ENCODE results near the gene ZFYVE27. TPM values are rescaled to one million over a fixed set of nuclear protein-coding genes. Genes with fewer than 3 reads are reported as not detected.

ZFYVE27 gene
- total RNA-seq, 2 experiments from 2014 or later = 29.3 to 32.4 TPM

DNA sequence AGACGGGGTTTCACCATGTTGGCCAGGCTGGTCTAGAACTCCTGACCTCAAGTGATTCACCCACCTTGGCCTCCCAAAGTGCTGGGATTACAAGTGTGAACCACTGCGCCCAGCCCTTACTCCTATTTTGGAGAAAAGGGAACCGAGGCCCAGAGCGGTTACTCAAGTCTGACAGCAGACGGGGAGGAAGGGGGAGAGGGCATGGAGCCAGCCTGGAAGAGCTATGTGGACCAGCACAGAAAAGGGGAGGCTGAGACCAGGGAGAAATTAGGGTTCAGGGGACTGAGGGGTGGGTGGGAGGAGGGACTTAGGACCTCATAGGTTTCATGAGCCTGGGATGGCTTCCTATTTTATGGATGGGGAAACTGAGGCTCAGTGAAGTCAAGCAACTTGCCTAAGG lies 33.3 kb downstream of the ZFYVE27 start:
- Mint-ChIP-seq H3K9me3 (no peaks in the 10 kb centered on the region), H3K27me3 (peaks cover 40% of the 10 kb centered on the region), H3K4me3 (no peak overlapping the region)

DNA sequence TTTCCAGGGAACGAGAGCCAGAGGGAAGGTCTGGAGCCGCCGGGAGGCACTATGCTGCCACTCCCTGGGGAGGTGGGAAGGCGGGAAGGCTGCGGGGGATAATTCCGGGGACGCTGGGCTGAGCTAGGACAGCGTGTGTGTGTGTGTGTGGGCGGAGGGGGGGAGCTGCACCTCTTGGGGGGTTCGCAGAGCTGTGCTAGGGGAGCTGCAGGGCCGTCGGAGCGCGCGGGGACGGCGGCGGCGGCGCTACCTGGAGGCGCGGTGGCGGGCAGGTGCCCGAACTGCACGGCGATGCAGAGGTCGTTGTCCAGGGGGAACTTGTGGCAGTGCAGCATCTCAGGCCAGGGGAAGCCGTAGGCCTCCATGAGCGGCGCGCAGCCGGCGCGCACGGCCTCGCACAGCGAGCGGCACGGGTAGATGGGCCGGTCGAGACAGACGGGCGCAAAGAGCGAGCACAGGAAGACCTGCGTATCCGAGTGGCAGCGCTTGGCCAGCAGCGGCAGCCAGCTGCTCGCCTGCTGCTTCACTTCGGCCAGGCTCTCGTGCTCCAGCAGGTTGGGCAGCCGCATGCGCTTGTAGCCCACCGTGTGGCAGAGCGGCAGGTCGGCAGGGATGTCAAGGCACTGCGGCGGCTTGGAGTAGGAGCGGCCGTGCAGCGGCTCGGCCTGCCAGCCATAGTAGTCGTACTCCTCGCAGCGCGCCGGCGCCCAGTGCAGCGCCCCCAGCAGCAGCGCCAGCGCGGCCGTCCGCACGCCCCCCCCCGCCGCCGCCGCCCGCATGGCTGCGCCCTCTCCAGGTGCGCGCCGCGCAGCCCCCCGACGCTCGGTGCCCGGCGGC lies 34.3 kb downstream of the ZFYVE27 start:
- H3K4me3 Mint-ChIP-seq = no peak overlapping the region
- H3K9me3 Mint-ChIP-seq = no peaks in the 10 kb centered on the region
- H3K27ac Mint-ChIP-seq = no peak overlapping the region
- CTCF ChIA-PET = interaction anchor here (1.4 kb wide), 1 partner anchor 62 kb away, joined by 3 read pairs; no protein-coding TSS in a partner anchor
- peaks cover 40% of the 10 kb centered on the region for H3K27me3 Mint-ChIP-seq
- POLR2A ChIA-PET = no interaction called here
- no peaks in the 10 kb centered on the region for H3K36me3 Mint-ChIP-seq (ENCODE audit: low read depth)
- peaks cover 5% of the 10 kb centered on the region for H3K4me1 Mint-ChIP-seq
- DNase-seq = no peak

More for the DNA sequence above, 33.3 kb downstream of the ZFYVE27 start:
- peaks cover 5% of the 10 kb centered on the region for H3K4me1 Mint-ChIP-seq
- DNase-seq = no peak
- ChIA-PET POLR2A (no interaction called here), CTCF (no interaction called here)
- no peaks in the 10 kb centered on the region for H3K36me3 Mint-ChIP-seq (ENCODE audit: low read depth)
- no peak overlapping the region for H3K27ac Mint-ChIP-seq

DNA sequence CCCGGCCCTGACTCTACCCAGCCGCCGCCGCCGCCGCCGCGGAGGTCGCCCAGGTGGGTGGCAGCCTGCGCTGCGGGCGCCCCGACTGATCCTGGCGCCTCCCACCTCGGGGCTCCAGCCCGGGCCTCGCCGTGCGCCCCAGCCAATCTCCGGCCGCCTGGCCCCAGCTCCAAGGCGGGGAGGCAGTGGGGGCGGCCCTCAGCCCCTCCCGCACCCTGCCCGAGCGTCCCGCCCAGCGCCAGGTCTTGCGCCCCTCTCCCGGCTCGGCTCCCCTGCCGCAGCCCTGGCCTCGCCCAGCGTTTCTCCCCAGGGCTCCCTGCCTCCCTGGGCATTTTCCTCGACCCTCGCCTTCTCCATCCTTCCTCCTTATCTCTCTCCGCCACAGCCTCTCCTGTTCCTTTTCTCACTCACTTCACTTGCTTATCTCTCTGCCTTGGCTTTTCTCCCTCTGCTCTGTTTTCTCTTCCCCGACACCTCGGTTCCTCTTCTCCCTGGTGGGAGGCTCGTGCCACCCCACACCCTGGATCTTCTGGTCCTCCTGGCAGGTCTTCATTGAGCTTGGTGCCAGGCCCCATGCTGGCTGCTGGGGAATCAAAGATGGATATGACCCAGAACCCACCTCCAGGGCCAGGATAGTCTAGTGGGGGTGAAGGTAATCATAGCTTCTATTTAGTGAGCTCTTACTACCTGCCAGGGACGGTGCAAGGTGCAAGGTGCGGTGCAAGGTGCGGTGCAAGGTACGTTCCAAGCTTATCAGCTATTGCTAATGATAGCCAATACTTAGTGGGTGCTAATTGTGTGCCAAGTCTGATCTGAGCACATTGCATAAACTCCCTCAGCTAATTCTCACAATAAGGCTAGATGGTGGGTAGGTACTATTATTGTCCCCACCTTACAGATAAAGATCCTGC lies 35.2 kb downstream of the ZFYVE27 start, which contains the start of gene SFRP5:
TSS of gene SFRP5 (minus strand) at position 87 of the 911 bp plus-strand sequence. CDS start 166 bp downstream, outside the sequence.
- H3K27me3 Mint-ChIP-seq = peaks cover 40% of the 10 kb centered on the region
- no peaks in the 10 kb centered on the region for H3K36me3 Mint-ChIP-seq (ENCODE audit: low read depth)
- H3K4me1 Mint-ChIP-seq = peaks cover 5% of the 10 kb centered on the region
- no peak for DNase-seq
- CTCF ChIA-PET = interaction anchor here (1.4 kb wide), 1 partner anchor 63 kb away, joined by 3 read pairs; no protein-coding TSS in a partner anchor
- no peak within 1 kb of the TSS for H3K27ac Mint-ChIP-seq
- H3K9me3 Mint-ChIP-seq = no peaks in the 10 kb centered on the region
- H3K4me3 Mint-ChIP-seq = no peak within 1 kb of the TSS
- POLR2A ChIA-PET = interaction anchor here (0.9 kb wide), 1 partner anchor 9 kb away, joined by 3 read pairs; no protein-coding TSS in a partner anchor

DNA sequence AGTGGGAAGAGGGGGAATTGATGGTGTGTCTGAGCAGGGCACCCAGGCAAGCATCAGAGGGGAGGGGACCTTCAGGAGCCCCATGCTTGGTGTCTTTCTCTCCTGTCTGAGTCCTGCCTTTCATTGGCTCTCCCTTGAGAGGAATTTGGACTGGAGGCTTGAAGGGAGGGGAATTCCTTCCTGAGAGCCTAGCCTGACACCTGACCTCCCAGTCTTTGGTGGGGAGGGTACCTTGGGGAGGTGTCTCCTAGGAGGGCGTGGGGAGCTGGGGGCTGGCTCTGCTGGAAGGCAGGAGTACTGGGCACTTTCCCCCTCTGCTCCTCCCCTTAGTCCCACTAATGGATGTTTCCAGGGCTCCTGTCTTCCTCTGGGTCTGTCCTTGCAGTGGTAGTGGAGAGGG lies 36.2 kb downstream of the ZFYVE27 start:
- Mint-ChIP-seq H3K4me3 (no peak overlapping the region), H3K9me3 (no peaks in the 10 kb centered on the region), H3K36me3 (ENCODE audit: low read depth) (no peaks in the 10 kb centered on the region), H3K27ac (no peak overlapping the region), H3K27me3 (peaks cover 40% of the 10 kb centered on the region), H3K4me1 (peaks cover 5% of the 10 kb centered on the region)
- ChIA-PET CTCF (interaction anchor here (0.5 kb wide), 1 partner anchor 539 kb away, joined by 3 read pairs; no protein-coding TSS in a partner anchor), POLR2A (no interaction called here)
- no peak for DNase-seq

DNA sequence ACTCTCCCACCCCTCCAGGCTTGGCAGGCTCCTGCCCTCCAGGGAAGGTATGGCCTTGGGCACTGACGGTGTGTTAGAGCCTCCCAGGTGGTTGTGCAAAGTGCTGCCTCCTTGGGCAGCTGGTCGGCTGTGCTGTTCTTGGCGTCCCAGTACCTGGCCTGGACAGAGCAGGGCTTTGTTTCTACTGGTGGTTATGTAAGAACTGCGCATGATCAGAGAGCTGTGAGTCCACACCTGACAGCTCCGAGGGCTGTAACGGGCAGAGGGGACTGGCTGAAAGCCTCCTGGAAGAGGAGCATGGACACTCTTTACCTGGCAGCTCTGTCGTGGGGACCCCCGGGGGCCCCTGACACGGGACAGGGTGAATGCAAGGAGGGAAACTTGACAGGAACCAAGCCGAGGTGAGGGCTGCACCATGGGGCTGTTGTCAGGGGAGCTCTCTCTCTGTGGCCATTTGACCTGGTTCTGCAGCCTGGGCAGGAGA lies 37.9 kb downstream of the ZFYVE27 start:
- H3K36me3 Mint-ChIP-seq (ENCODE audit: low read depth) = no peaks in the 10 kb centered on the region
- no peak overlapping the region for H3K4me3 Mint-ChIP-seq
- POLR2A ChIA-PET = no interaction called here
- no peak for DNase-seq
- peaks cover 35% of the 10 kb centered on the region for H3K27me3 Mint-ChIP-seq
- H3K4me1 Mint-ChIP-seq = peaks cover 5% of the 10 kb centered on the region
- CTCF ChIA-PET = no interaction called here
- no peaks in the 10 kb centered on the region for H3K9me3 Mint-ChIP-seq
- H3K27ac Mint-ChIP-seq = no peak overlapping the region

DNA sequence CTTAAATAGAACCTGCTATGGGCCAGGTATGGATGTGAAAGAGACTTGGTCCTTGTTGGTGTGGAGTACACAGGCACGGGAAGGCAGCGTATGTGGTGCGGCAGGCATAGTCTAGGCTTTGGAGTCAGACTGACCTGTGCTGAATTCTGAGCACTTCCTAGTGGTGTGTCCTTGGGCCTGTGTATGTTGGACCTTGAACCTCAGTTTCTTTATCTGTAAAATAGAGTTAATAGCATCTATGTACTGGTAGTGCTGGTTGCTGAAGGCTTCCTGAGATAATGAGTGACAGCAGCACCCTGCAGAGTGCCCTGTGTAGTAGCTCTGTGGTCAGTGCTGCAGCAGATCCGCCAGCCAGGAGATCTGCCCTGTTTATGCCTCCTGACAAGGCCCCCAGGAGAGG lies 40.2 kb downstream of the ZFYVE27 start:
- H3K4me1 Mint-ChIP-seq = peaks cover 12% of the 10 kb centered on the region
- no peaks in the 10 kb centered on the region for H3K9me3 Mint-ChIP-seq
- POLR2A ChIA-PET = no interaction called here
- no peak overlapping the region for H3K4me3 Mint-ChIP-seq
- CTCF ChIA-PET = no interaction called here
- no peak for DNase-seq
- no peaks in the 10 kb centered on the region for H3K36me3 Mint-ChIP-seq (ENCODE audit: low read depth)
- peaks cover 17% of the 10 kb centered on the region for H3K27me3 Mint-ChIP-seq
- no peak overlapping the region for H3K27ac Mint-ChIP-seq

DNA sequence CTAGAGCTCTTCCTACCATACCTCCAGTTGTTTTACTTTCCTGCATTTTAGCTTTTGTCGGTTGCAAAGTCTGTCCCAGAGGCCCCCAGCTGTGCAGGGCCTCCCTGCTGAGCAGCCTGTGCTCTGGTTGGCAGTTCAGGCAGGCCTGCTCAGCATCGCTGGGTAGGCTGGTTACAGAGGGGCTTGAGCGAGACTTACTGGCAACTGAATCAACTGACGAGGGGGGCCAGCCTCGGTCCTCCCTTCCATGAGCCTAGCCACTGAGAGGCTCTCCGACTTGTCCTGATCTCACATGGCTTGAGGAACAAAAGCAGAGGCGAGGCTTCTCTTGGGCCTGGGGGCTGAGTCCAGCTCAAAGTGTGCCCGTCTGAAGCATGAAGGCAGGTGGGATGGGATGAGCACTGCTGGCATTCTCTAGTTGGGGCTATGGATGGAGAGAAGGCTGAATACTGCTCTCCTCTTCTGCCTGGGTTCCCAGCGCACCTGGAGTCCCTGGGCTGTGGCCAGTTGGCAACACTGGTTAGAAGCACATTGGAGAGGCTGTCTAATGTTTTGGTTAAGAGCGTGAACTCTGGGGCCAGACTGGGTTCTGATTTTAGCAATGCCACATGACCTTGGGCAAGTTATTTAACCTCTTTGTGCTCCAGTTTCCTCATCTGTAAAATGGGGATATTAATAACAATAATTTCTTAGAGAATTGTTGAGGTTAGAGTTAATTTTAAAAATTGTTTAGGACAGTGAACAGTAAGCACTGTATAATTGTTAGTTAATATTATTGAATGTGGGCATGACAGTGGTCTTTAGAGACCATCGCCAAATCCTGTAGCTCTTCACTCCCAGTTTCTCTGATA lies 41.7 kb downstream of the ZFYVE27 start:
- CTCF ChIA-PET = interaction anchor here (1.2 kb wide), 1 partner anchor 13 kb away, joined by 3 read pairs; no protein-coding TSS in a partner anchor
- POLR2A ChIA-PET = no interaction called here
- peaks cover 4% of the 10 kb centered on the region for H3K27me3 Mint-ChIP-seq
- H3K4me3 Mint-ChIP-seq = no peak overlapping the region
- no peak overlapping the region for H3K27ac Mint-ChIP-seq
- no peak for DNase-seq
- H3K9me3 Mint-ChIP-seq = no peaks in the 10 kb centered on the region
- no peaks in the 10 kb centered on the region for H3K36me3 Mint-ChIP-seq (ENCODE audit: low read depth)
- H3K4me1 Mint-ChIP-seq = peaks cover 11% of the 10 kb centered on the region

DNA sequence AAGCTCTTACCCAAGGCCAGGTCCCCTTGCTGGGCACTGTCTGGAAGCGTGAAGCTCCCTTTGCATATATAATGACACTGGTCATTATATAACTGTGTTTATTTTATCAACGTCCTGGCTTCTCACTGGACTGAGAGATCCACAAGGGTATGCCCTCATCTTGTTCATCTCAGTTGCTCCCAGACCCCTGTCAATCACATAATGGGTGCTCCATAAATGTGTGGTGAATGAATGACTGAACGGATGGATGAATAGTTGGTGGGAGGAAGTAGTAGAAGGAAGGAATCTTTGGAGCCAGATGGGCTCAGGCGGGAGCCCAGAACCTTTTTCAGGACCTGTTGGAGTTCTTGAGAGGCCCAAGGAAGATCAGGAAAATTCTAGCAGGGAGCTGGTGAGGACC lies 42.6 kb downstream of the ZFYVE27 start:
- Mint-ChIP-seq H3K36me3 (ENCODE audit: low read depth) (no peaks in the 10 kb centered on the region), H3K9me3 (no peaks in the 10 kb centered on the region), H3K27ac (no peak overlapping the region), H3K4me1 (peaks cover 11% of the 10 kb centered on the region), H3K27me3 (no peaks in the 10 kb centered on the region), H3K4me3 (no peak overlapping the region)
- no peak for DNase-seq
- ChIA-PET POLR2A (no interaction called here), CTCF (interaction anchor here (1.2 kb wide), 1 partner anchor 12 kb away, joined by 3 read pairs; no protein-coding TSS in a partner anchor)

DNA sequence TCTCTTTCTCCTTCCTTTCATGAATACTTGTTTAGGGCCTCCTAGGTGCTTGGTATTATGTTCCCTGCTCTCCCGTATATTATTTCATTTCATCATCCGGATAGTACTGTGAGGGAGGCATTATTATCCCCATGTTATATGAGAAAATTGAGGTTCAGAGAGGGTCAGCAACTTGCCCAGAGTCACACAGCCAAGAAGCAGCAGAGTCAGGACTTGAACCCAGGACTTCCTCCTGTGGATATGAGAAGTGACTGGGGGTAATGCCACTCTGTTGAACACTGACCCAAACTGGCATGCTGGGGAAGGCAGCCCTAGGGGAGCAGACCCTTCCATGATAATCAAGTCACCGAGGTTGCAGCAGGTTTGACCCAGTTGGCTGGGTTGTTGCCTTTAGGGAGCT lies 43.0 kb downstream of the ZFYVE27 start:
- Mint-ChIP-seq H3K4me3 (no peak overlapping the region), H3K27me3 (no peaks in the 10 kb centered on the region)

DNA sequence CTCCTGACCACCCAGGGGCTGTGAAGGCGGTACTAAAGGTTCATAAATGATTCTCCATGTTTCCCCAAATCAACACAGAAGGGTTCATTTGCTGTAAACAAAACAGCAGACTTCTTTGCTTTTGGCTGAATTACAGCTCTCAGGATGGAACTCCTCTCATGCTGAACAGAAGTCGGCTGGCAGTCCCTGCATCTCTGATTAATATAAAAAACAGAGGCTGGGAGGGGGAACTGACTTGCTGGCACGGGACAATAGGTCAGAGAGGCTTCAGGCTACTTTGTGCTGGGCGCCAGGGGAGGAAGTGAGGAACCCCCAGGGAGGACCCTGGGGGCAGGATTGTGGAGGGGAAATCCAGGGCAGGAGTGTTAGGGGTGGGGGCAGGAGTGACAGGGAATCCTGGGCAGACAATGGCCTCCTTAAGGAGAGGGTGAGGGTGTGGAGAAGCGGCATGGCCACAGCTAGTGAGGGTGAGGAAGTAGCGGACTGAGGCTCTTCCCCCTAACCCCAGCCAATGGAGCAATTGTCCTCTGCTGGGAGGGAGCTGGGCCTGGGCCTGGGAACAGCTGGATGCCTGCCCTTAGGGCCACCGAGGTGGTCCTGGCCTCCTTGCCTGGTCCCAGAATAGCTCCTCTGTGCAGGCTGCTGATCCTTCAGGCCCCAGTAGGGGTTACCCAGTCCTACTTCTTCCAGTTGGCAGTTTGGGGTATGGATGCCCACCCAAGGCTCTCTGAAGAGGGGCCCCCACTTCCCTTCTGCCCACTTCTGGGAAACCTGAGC lies 44.1 kb downstream of the ZFYVE27 start:
- H3K27me3 Mint-ChIP-seq = no peaks in the 10 kb centered on the region
- no peaks in the 10 kb centered on the region for H3K36me3 Mint-ChIP-seq (ENCODE audit: low read depth)
- no peaks in the 10 kb centered on the region for H3K9me3 Mint-ChIP-seq
- peaks cover 11% of the 10 kb centered on the region for H3K4me1 Mint-ChIP-seq
- no peak overlapping the region for H3K27ac Mint-ChIP-seq
- CTCF ChIA-PET = interaction anchor here (0.6 to 1.7 kb wide), 3 partner anchors 10 to 35 kb away, joined by 3 to 5 read pairs (median 3); no protein-coding TSS in a partner anchor
- no peak for DNase-seq
- POLR2A ChIA-PET = interaction anchor here (1.1 to 1.3 kb wide), 2 partner anchors 9 to 15 kb away, joined by 3 to 4 read pairs; no protein-coding TSS in a partner anchor
- no peak overlapping the region for H3K4me3 Mint-ChIP-seq

More for the DNA sequence above, 43.0 kb downstream of the ZFYVE27 start:
- Mint-ChIP-seq H3K4me1 (peaks cover 11% of the 10 kb centered on the region), H3K27ac (no peak overlapping the region), H3K36me3 (ENCODE audit: low read depth) (no peaks in the 10 kb centered on the region), H3K9me3 (no peaks in the 10 kb centered on the region)
- ChIA-PET POLR2A (no interaction called here), CTCF (interaction anchor here (1.0 kb wide), 1 partner anchor 12 kb away, joined by 3 read pairs; no protein-coding TSS in a partner anchor)
- DNase-seq = no peak

DNA sequence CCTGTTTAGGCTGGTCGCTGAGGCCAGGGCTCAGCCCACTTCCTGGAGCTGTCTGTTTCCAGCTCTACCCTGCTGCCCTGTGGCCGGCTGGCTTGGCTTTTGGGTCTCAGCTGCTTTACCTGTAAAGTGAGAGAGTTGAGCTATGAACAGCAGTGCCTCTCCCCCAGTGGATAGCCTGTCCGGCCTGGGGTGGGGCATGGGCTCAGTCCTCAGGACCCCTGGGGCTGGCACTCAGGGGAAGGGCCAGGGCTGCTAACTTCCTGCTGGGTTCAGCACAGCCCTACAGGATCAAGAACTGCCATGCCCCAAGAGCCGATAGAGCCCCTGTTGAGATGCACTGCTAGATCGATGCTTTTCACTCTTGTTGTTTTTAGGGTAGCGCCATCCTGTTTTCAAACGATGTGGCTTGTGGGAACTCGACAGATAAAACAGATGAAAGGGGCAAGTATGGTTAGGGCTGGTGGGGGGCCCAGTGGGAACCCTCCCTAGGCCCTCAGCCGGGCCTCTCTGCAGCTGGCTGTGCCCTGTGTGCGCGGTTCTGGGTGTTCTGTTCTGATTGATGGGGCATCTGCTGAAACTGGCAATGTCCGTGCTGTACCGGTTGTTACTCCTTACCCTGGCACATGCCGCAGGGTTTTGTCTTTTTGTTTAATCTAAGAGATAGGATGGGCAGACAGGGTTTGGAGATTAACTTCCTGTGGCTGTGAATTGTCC lies 44.8 kb downstream of the ZFYVE27 start:
- ChIA-PET CTCF (interaction anchor here (0.9 to 1.7 kb wide), 2 partner anchors 9 to 133 kb away, joined by 3 to 5 read pairs; no protein-coding TSS in a partner anchor), POLR2A (interaction anchor here (1.1 to 1.3 kb wide), 2 partner anchors 9 to 15 kb away, joined by 3 to 4 read pairs; no protein-coding TSS in a partner anchor)
- DNase-seq = no peak
- H3K4me1 Mint-ChIP-seq = peaks cover 11% of the 10 kb centered on the region
- no peaks in the 10 kb centered on the region for H3K9me3 Mint-ChIP-seq
- H3K27ac Mint-ChIP-seq = no peak overlapping the region
- no peaks in the 10 kb centered on the region for H3K36me3 Mint-ChIP-seq (ENCODE audit: low read depth)
- no peak overlapping the region for H3K4me3 Mint-ChIP-seq
- no peaks in the 10 kb centered on the region for H3K27me3 Mint-ChIP-seq
